OCI-M1 (cell line): ENCODE data around the gene ALOX5AP.
A peak's percentile ranks its signal among the peaks of the same experiment; 100 is the strongest.

Experiments used
- DNase-seq: peaks from one replicate; lab custom pipeline; 2025; lab: John Stamatoyannopoulos, UW

Gene ALOX5AP

DNA sequence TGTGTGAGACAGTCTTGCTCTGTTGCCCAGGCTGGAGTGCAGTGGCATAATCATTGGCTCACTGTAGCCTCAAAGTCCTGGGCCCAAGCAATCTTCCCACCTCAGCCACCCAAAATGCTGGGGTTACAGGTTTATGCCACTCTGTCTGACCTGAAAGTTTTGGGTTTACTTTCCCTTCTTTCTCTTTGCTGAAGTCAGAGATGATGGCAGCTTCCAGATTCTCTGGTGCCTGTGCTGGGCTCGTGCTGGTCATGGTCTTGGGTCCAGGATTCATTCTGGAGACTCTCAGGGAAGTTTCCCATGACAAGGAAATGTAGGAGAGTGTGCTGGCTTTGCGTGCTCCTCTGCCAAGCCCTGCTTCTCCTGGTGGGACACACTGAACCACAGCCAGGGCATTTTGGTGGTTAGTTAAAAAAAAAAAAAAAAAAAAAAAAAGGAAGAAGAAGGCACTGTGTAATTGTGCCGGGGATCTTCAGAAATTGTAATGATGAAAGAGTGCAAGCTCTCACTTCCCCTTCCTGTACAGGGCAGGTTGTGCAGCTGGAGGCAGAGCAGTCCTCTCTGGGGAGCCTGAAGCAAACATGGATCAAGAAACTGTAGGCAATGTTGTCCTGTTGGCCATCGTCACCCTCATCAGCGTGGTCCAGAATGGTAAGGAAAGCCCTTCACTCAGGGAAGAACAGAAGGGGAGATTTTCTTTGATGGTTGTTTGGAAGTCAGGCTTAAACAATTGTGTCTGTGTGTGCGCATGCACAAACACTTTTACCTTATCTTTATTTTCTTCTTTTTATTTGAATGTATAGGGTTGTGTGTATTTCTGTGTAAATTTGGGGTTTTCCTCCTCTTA, at the start of gene ALOX5AP:
TSS of gene ALOX5AP (plus strand) at position 519 of the 847 bp plus-strand sequence. CDS start at position 582, 63 bp downstream.
- peak; percentile 43 for DNase-seq

DNA sequence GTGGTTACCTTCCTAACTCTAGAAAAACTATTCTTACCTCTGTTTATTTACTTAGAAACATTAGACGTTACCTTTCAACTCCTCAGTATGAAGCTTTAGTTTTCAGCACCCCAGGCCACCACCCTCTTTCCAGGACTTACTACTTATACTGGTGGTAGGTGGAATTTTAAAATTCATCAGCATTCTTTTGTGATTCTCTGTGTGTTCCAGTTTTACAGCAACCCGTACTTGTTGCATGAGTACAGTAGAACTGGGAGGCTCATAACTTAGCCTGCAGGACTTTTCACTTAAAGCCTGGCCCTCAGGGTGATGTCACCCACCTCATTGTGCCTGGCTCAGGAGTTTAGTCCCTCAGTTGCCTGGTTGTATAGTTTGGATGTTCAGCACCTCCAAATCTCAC, 49.4 kb upstream of the ALOX5AP start:
- no peak for DNase-seq

DNA sequence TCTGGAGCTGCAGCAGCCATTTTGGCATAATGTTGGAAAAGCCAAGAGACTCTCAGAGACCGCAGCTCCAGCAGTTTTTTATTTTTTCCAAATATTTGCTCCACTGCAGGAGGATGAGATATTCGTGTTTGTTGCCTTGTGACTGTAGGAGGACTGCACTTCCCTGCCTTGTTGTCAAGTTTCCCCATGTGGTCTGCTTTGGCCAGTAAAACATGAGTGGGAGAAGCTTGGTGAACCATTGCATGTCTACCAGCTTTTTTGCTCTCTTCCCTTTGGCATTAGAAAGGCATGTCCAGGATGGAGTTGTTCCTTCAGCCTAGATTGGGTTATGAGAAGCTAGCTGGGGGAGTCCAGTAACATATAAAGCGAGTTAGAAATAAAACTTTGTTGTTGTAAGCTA, 47.7 kb upstream of the ALOX5AP start:
- DNase-seq, result no peak

DNA sequence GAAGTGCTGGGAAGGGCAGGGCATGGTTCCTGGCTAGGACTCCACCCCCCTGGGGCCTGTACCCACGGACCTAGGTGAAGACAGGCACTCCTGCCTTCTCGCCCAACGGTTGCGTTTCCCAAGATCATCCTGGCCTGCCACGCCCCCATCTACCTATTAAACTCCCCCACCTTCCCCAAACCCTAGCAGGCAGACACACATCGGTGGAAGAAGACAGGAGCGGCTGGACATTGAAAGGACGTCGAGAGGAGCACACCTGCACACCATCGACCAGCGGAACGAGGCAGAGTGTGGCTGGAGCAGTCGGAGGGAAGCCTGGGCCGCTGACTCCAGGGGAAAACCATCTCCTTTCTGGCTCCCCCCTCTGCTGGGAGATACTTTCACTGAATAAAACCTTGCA, 45.6 kb upstream of the ALOX5AP start:
- DNase-seq, result no peak

DNA sequence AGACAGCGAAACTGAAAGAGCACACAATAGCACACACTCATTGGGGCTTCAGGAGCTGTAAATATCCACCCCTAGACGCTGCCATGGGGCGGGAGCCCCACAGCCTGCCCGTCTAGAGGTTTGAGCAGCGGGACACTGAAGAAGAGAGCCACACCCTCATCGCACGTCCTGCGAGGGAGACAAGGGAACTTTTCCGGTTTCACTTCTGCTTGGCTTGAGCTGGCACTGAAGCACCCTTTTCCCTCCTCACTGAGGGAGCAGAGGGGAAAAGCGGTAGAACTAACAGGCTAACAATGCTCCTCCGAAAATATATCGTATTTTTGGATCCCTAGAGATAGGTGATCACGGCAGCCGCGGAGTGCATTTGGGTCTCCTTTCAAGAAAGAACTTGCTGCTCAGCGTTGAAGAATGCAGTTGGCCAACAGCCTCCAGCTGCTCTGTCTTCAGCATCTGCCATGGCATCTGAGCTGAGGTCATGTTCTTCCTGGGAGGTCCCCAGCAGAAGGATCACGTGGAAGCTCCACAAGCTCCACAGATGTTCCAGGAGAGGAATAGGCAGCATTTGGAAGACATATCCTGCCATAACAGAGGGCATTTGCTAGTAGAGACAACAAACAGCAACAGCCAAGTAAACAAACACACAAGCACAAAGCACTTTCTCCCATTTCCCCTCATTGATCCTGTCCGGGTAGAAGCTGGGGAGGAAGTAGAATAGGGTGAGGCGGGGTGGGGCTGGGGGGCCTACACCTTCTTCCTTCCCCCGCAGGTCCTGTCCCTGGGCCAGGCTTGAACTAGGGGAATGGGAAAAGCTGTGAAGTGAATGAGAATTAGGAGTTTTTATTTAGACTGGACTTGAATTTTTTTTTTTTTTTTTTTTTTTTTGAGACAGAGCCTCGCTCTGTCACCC, 44.8 kb upstream of the ALOX5AP start:
- peak; percentile 28 for DNase-seq

DNA sequence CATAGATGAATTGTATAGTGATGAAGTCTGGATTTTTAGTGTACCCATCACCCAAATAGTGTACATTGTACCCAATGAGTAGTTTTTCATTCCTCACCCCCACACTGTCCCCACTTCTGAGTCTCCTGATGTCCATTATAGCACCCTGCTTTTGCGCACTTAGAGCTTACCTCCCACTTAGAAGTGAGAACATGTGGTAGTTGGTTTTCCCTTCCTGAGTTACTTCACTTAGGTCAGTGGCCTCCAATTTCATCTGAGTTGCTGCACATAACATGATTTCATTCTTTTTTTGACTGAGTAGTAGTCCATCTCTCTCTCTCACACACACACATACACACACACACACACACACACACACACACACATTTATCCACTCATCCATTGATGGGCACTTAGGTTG, 43.2 kb upstream of the ALOX5AP start:
- no peak for DNase-seq

DNA sequence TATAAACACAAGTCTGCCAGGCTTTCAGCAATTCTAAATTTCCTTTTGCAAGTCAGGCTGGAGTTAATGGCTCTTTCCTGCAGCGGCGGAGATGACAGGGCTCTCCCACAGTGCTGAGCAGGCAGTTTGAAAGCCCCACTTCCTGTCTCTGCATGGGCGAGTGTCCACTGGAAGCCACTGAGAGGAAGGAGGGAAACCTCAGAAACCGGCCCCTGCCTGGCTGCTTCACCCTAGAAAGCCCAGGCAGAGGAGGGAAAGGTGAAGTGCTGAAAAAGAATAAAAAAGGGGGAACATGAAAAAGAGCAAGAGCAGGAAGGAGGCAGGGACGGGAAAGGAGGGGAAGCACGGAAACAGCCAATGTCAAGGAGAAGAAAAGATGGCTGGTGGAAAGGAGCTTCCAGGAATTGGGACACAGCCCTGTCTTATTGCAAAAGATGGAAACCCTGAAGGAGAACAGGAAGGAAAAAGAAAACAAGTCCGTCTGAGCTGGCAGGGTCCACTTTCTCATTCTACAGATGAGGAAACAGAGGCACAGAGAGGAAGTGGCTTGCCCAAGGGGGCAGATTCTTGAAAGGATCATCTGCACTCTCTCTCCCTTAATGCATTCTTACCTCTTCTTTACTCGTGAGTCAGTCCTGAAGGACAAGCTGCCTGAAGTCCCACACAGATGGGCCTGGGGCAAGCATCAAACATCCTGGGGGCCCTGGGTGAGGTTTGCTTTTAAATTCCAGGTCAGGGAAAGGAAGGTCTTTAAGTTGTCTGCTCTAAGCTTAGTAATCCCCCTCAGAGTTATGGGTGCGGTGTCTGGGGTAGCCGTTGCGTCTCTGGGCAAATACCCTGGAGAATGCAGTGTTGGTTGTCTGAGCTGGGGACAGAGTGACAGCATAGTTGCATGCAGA, 38.8 kb upstream of the ALOX5AP start:
- no peak for DNase-seq

DNA sequence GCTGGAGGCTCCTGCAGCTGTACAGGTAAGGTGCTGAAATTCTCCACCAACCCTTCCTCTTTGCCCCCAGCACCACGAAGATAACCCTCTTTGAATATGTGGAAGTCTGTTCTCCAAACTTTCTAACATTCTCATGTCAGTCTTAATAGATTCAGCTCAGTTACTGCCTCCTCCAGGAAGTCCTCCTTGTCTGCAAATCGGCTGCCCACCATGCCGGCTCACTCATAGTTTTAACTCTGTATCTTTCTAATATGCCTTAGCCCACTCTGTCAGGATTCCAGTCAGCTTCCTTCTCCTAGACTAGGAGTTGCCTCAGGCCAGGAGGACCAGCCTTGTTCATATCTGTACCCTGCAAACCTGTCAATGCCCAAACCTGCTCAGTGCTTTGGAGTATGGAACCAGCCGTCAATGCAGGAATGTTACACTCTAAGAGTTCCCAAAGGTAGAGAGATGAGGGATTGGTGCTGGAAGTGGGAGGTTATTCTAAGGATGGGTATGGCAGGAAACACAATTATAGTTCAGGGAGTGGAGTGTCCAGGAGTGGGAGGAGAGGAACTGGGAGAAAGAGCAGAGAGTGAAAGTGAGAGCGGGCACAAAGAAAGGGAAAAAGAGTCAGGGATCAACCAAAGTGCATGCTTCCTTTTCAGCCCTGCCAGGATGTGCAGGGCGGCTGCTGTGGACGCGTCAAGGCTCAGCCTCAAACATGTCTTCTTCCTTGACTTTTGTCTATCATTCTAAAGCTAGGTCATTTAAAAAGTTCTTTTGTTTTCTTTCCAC, 38.0 kb upstream of the ALOX5AP start:
- no peak for DNase-seq

DNA sequence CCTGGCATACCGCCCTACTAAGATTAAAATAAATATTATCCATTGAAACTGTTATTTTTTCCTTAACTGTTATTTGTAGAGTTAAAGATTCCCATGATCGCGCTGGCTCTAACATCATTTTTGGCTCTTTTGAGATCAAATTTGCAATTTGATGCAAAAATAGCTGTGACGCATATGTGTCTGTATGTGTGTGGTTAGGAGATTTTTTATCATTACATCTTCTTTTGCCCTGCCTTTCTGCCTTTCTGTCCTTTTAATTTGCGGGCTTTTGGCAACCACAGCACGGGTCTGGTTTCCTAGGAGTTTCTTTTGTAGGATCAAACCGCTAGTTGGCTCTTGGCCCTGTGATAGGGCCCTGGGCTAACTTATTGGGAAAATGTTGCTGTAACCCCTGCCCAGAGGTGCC, 37.3 kb upstream of the ALOX5AP start:
- peak; percentile 1 for DNase-seq

DNA sequence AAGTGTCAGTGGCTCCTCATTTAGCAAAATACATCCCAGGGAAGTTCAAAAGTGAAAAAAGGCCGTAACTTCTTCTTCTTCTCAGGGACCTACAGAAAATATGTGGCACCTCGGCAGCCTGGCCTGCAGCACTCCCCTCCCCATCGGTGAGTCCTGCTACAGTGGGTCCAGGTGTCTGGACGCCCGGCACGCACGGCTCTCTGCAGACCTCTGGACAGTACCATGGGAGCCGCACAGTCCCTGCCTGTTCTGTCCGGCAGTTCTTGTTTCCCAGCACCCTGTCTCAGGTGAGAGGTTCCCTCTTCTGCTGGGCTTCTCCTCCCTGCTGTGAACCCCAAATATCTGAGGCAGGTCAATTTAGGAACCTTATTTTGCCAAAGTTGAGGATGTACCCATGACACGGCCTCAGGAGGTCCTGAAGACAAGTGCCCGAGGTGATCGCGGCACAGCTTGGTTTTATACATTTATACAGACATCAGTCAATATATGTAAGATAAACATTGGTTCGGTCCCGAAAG, 36.8 kb upstream of the ALOX5AP start:
- no peak for DNase-seq

DNA sequence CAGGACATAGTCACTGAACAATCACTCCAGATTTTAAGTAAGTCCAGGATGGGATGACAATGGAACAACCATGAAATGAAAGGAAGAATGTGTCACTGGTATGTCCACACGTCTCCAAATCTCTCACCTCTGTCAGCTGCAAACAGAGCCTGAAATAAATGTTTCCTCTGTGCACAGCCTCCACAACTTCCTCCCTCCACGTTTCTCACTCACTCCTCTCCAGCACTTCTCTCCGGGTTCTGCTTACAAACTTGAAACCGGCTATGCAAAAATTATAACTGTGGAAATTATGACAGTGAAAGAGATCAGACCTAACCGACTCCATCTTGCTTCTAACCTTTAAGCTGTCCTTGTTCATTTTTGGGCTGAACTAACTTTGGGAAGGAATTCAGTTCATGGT, 35.0 kb upstream of the ALOX5AP start:
- DNase-seq, result no peak

DNA sequence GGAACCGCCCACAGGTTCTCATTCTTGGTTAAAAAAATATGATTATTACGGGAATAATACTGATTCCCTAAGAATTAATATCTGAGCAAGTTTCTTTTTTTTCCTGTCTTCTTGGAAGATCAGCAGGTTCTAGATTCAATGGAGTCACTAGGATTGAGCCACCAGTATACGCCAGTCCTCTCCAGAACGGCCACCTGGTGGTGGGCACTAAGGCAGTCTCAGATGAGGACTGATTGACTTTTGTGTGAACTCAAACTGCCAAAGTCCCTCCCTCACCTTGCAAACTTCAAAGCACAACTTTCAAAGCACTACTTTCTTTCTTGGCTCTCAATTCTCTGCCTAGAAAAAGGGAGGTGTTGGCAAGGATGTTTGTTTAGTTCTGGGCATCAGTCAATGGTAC, 33.3 kb upstream of the ALOX5AP start:
- no peak for DNase-seq

DNA sequence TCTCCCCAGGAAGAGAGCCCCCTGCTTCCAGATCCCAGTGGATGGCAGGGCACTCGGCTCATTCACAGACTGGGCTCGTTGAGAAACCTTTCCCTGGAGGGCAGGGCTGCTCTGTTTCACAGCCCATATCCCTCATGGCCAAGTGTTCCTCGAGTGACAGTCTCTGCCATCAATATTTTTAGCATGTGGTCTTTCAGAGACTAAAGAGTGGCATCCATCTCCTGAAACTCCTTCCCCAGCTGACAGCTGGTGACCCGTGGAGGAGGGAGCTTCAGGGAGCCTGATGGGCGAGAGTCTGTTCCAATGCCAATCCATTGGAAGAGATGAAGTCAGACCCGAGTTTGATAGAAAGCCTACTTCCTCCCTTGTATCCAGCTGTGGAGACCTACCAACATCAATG, 30.7 kb upstream of the ALOX5AP start:
- no peak for DNase-seq

DNA sequence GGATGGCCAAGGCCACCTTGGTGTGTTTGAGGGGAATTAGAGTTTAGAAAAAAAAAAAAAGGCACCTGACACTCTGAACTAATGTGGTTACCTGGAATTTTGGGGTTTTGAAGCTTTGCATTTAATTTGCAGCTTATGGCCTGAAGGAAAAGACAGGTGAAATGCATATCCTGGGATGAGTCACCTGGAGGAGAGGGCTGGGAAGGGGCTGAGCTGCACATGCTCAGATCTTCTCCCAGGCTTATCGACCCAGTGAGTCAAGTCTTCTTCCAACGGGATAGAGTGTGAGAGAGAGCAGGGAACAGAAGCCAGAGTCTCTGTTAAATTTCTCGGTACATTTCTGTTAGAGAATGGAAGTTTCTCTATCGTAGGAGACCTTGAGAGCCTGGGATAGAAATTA, 29.7 kb upstream of the ALOX5AP start:
- no peak for DNase-seq

DNA sequence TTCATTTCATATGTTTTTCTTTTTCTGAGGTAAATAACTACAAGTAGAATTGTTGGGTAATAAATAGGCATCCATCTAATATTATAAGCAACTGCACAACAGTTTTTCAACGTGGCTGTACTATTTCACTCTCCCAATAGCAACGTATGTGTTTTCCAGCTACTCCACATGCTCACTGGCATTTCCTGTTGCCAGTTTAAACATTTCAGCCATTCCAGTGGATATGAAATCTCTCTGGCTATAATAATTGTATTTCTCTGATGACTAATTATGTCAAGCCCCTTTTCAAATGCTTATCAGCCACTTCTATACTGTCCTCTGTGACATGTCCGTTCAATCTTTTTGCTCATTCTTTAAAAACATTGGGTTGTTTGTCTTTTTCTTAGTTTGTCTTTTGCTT, 26.8 kb upstream of the ALOX5AP start:
- DNase-seq, result no peak

DNA sequence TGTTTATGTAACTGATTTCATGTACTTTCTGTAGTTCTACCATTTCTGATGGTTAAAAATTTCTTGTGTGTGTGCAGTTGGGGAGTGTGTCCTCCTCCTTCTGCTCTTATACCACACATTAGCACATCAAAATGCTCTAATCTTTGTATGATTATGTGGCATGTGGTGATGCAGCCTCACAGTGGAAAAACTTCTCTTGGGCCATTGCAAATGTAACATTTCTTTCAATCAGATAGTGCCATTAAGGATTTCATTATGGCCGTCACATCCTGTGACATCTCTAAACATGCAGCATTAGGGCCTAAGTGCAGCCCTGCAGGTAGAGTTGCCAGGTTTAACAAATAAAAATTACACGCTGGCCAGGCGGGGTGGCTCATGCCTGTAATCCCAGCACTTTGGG, 24.9 kb upstream of the ALOX5AP start:
- DNase-seq, result no peak

DNA sequence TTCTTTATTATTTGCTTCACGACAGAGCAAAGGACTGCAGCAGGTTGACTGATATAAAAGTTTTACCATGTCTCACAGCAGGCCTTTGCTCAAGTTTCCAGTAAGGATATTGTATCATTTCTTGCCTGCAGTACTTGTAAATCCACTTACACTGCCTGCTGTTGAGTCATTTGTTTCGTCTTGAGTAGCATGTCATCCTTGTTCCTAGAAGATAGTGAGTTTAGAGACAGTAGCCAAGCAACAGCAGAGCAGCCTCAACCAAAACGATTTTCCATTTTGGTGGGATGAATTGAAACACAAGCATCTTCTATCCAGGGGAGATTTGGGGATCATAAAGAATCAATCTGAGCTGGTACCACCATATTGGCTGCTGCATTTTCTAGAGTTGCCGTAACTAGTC, 24.0 kb upstream of the ALOX5AP start:
- no peak for DNase-seq

DNA sequence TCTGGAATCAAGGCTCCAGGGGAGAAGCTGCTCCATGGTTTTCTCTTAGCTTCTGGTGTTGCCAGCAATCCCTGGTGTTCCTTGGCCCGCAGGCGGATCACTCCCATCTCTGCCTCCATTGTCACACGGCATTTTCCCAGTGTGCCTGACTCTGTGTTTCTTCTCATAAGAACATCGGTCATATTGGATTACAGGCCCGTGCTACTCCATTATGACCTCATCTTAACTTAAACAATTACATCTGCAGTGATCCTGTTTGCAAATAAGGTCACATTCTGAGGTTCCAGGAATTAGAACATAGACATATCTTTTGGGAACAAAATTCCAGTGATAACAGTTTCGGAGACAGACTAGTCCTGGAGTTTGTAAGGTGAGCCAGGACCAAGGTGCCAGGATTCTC, 23.5 kb upstream of the ALOX5AP start:
- DNase-seq, result no peak

DNA sequence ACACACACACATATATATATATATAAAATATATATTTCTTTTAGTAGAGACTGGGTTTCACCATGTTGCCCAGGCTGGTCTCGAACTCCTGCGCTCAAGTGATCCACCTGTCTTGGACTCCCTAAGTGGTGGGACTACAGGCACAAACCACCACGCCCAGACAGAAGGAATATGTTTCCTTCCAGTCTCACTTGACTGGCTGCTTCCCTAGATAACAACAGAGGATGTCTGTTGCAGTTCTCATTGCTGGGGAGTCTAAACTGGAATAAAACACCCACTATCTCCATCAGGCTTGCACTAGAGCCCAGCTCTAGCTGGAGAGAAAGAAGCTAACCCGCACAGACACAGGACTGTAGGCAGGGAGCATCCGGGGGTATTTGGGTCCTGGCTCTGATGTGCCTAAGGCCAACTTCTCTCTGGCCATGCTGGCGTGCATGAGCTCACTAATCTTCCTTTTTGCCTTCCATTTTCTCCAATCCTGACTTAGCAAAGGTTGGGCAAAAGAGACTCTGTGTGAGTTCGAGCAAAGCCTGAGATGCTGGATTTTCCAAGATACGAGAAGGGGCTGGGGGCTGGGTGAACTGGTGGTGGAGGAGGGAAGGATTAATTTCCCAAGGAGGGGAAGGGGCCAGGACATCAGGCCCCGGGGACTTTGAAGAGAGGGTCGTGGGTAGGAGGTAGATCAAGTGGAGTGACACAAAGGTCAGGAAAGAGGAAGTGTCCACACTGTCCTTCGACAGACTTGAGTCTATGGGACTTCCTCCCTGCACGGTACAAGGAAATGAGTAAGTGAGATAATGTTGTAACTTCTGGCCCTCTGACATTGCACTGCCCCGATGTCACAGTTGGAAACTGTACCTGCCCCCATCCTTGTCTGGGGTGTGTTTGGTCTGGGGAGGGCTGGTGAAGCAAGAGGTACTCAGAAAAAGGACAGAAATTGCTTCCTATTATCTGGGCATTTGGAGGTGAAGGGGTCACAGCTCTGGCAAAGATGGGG, 22.5 kb upstream of the ALOX5AP start:
- peak; percentile 55 for DNase-seq
